HG02884 (cell line): ENCODE data around the gene ATG2A.

Experiments
- ATAC-seq: cut with Tn5 transposase; IDR thresholded peaks from one replicate; pipeline ENCODE4 v1.9.1; 2021; ENCODE audit warnings: mild to moderate bottlenecking, moderate library complexity; ENCODE audit not compliant: unreplicated experiment

Gene ATG2A

DNA sequence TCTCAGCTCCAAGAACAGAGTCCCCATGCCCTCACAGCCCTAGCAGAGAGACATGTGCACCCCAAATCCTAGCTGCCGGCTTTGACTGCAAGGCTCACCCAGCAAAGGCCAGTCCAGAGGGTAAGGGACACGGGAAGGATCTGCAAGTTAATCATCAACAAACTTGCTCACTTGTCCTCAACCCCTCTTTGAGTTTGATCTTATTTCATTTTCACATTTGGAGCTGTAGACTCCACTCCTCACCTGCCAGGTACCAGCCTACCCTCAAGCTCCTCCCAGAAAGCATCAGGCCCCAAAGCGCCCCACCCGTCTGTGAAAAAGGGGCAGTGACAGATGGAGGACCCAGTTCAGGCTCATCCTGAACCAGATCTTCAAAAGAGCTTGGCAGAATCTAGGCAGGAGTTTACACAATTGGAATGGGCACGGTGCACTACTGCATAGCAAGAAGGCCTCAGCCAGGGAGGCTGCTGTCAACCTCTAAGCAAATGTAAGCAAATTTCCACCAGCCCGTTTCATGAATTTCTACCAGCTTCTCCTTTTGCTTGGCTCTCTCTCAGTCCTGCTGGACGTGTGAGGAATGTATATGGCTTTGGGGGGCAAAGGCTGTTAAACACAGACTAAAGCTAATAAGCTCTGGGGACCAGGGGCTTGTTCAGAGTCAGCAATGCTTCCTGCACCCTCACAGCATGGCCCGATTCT lies 44.1 kb downstream of the ATG2A start:
- no peak for ATAC-seq

DNA sequence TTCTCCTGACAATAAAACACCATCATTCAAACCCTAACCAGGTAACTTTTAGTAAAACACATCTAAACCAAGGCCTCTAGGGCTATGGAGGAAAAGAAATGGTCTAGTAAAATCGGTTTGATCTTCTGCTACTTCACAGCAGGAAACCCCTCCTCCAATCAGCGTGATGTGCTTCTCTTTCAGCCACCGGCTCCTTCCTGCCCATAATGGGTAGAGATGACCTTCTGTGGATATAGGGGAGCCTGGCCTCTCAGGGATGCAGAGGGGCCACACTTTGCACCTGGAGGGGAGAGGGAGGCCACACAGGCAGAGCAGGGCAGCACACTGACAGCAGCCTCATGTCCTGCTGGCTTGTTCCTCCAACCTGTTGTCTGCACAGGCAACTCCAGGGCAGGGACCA lies 45.5 kb downstream of the ATG2A start:
- ATAC-seq = no peak

DNA sequence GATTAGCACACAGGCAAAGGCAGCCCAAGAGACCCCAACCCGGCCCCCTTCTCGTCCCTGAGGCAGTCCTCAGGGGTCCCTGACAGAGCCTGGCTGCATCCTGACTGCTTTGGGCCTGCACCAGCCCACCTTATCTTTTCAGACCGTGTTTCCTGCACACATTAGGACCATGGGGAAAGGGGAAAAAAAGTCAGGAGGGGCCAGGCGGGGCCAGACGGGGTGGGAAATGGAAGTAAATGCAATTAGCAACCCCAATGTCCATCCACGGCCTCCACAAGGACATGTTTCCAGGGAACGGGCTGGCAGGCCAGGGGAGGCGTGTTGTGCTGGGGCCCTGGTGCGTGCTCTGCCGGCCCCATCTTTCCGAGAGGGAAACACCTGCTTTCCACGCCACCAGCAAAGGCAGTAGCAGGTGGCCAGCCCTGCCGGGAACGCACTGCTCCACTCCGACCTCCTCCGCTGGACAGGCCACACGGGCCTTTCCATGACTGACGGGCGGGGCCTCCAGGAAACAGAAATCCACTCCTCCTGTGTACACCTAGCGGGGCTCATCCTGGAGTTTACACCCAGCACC lies 46.0 kb downstream of the ATG2A start:
- ATAC-seq = no peak

DNA sequence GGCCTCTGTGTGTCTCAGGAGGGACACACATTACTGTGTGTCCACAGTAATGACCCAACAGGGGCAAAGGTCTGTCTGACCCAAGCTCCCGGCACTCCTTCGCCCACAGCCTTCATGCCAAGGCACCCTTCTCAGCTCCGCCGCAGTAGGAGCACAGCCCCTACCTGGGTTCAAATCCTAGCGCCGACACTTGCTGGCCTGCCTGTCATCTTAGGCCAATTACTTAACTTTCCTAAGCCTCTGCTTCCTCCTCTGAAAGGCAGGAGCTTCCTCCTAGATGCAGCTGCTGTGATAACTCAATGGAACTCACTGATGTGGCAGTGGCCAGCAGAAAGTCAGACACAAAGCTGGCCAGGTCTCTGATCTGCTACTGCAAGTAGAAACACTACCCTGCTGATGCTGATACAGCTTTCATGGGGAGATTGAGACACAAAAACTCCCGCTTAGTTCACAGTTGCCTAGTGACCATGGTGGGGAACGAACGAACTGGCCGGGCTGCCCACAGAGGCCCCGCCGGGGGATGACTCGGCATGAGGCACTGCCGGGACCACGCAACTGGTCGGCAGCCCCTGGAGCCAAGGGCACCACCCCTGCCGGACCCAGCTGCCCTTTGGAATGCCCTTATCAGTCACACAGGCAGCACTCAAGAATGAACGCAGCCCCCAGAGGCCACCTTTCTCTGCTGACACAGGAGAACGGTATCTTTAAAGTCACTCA lies 46.7 kb downstream of the ATG2A start:
- no peak for ATAC-seq

DNA sequence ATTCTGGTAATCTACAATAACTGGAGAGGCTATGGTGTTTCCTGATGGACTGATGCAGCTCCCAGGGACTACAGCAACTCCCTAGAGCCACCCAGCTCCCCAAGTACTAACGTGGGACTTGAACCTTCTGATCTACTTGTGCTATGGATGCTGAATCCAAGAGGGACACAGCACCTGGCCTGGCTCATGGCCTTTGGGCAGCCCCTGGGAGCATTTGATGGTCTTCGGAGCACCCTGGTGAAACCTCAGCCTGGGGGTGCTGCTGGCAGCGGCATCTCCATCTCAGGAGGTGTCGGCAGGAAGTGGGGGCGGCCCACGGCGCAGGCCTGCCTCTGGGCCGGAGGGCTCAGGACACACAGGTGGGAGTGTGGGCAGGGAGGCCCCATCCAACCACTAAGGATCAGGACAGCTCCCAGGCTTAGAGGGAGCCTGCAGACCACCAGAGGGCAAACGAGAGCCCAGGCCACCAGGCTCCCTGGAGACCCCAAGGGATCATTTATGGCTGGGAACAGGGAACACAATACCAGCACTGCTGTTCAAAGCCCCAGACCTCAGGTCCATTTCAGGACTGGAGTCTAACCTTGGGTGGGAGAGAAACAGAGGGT lies 47.3 kb downstream of the ATG2A start:
- ATAC-seq = no peak

DNA sequence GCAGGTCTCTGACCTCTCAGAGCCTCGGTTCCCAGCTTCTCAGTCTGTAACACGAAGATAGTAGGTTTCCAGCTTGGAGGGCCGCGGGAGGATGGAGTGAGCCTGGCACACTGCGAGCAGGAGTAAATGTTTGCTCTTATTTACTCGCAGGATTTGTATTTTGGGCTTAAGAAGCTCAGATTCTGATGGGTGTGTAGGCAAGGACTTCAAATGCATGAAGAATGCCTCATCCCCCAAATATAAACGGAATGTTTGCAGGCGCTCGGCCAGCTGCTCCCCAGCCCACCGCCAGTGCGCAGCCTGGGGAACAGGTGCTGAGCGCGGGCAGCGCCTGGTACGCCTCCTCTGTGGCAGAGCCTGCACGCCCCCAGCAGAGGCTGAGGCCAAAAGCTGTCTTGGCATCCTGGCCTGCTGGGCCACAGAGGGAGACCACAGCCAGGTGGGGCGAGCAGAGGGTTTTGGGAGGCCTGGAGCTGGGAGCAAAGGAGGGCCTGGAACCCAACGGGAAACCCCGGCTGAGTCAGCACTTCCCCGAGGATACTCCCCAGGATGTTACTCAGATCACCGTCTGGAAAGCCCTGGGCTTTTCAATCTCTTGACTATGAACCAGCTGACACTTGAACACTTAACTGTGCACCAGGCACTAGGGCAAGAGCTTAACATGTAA lies 48.0 kb downstream of the ATG2A start:
- no peak for ATAC-seq

DNA sequence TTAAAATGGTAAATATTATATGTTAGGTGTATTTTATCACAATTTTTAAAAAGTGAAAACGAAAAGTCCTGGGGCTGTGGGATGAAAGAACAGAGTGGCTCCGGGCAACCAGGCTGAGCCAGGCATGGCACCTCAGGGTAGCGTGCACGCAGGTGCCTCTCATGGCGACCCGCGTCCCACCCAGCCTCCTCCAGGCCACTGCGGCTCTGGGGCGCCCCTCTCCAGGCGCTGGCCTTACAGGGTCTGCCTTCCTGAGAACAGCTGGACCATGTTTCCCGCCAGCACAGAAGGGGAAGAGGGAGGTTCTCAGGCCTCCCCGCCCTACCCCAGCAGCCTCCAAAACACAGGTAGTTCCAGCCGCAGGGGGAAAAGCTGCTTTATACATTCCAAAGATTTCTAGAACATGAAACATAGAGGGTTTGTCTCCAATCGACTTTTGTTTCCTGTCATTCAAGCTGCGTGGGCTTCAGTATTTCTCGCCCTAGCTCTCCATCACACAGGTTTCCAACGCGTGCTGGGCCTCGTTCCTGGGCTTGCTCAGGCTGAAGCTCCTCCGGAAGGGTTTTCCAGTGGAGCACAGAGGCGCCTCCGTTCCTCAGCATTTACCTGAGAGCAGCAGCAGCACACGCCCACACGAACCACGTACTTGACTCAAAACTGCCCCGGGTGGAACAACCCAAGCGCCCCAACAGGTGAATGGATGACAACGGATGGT lies 49.1 kb downstream of the ATG2A start:
- no peak for ATAC-seq

DNA sequence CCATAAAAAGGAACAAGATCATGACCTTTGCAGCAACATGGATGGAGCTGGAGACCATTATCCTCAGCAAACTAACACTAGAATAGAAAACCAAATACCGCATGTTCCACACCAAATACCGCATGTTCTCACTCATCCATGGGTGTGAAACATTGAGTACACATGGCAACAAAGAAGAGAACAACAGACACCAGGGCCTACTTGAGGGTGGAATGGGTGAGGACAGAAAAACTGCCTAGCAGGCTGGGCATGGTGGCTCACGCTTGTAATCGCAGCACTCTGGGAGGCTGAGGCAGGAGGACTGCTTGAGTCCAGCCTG lies 50.9 kb downstream of the ATG2A start:
- no peak for ATAC-seq

DNA sequence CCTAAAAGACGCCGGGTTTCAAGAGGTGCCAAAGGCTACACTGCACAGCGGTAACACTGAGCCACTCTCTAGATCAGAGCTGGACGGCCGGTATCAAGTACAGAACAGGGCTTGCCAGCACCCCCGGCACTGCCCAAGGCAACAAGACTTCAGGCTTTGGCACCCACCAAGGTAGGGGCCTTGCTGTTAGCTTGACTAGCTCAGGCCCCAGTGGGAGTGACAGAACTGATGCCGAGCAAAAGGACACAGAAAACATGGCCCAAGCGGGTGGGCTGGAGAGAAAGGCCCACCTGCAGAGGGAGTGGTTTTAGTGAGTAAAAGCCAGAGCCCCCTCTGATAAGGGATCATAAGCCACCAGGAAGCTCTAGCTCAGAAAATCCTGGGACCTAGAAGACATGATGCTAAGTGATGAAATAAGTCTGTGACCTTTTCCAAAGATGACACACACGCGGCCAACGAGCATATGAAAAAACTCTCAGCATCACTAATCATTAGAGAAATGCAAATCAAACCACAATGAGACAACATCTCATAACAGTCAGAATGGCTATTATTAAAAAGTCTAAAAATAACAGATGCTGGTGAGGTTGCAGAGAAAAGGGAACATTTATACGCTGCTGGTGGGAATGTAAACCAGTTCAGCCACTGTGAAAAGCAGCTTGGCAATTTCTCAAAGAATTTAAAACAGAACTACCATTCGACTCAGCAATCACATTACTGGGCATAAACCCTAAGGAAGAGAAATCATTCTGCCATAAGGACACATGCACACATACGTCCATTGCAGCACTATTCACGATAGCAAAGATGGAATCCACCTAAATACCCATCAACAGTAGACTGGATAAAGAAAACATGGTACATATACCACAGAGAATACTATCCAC lies 51.5 kb downstream of the ATG2A start:
- no peak for ATAC-seq

DNA sequence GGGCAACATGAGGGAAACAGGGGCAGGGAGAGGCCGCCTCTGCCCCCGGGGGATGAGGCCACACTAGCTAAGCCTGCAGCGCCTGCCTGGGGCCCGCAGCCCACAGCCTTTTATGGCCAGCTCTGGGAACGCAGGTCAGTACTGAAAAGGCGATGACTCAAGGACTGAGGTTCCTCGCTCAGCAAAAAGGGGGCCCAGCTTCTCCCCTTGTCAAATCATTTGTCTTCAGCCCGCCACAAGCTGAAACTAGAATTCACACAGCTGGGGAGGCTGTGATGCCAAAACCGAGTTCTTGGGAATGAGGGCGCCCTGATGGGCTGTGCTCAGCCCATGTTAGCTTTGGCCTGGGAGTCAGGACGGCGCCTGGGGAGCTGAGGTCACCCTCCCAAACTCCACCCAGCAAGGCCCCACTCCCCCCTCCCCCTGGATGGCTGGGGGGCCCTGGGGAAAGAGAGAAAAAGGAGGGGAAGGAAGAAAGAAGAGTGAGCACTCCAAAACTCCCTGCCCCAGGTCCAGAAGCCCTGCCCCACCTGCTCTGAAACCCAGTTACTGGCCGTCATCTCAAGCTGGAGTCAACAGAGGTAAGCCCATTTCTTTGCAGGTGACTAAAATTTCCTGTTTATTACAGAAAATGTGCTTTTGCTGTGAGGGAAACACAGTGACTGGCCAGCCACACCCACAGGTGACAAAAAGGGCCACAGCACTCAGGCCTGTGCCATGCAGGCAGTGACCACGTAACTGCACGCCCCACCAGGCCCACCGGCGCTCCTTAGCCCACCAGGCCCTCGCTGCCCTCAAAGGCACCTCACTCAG lies 52.3 kb downstream of the ATG2A start:
- ATAC-seq = no peak

DNA sequence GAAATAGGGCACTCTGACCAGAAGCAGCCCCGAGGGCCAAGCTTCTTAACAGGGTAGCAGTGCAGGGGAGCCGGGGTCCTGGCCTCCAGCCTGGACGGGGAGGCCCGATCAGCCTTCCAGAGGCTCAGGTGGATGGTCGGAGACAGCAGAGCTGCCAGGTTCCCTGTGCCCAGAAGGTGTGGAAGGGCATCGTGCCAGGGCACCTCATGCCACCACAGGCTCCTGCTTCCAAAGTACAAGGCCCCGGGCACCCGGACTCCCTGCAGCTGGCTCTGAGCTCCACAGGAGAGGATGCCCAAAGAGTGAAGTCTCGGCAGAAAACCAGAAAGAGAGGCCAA lies 52.9 kb downstream of the ATG2A start:
- ATAC-seq = no peak

DNA sequence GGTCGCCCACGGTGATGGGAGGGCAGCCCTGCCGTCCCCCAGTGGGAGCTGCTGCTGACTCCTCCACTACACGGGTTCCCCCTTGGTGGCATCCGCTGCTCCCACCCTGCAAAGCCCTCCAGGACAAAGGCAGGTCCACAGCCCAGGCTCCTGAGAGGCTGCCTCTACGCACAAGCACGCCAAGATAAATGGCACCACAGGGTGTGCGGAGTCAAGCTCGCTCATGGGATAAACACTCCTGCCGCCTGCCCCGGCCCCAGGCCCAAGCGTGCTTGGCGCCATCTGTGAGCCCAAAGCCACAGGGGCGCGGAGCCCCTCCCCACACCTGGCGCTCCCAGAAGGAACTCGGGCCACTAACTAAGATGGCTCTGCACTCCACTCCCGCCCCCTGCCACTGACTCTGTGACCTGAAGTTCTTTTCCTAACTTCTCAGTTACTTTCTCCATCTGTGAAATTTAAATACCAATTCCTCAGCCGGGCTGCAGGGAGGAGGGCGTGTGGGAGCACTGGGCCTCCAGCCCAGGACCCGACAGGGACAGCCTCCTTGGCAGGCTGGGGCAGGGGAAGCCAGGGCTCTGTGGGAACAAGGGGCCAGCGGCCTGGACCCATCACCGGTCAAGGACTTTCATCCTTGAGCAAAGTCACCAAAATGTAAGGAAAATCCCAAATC lies 53.5 kb downstream of the ATG2A start:
- ATAC-seq = no peak

DNA sequence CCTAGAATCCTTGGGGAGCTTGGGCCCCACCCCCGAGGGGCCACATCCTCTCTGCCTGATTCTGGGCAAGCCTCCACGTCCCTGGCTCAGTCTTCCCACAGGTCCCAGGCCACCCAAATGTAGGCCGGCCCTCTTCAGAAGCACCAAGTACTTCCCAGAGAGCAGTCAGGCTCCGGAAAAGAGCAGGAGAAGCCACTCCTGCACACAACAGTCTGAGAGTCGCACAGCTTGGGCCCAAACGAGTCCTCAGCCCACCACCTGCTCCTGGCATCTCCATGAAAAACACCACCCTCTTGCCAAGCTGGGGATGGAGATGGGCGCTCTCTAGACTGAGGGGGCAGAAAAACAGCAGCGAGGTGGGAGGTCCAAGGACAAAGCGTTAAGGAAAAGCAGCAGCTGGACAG lies 54.0 kb downstream of the ATG2A start:
- no peak for ATAC-seq

DNA sequence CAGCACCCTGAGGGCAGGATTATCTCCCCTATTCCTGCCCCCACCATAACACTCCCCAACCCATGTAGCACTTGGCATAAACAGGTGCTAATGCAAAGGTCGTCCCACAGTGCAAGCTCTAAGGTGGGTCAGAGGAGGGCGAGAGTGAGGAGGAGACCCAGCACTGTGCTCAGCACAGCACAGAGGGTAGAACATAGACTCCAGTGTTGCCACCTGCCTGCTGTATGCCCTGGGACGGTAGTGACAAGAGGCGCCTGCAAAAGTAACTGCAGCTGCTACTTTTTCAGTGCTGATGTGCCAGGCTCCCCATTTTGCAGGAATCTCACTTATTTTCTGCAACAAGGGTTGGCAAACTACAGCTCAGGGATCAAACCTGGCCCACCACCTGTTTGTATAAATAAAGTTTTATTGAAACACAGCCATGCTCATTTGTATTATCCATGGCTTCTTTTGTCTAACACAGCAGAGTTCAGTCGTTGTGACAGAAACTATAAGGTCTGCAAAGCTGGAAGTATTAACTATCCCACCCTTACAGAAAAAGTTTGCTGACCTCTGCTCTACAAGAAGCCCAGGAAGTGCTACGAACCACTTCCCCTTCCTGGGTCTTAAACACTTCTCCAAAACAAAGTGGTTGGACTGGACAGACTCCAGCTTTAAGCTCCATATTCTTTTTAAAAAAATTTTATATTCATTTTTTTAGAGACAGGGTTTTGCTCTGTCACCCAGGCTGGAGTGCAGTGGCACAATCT lies 55.6 kb downstream of the ATG2A start:
- no peak for ATAC-seq

DNA sequence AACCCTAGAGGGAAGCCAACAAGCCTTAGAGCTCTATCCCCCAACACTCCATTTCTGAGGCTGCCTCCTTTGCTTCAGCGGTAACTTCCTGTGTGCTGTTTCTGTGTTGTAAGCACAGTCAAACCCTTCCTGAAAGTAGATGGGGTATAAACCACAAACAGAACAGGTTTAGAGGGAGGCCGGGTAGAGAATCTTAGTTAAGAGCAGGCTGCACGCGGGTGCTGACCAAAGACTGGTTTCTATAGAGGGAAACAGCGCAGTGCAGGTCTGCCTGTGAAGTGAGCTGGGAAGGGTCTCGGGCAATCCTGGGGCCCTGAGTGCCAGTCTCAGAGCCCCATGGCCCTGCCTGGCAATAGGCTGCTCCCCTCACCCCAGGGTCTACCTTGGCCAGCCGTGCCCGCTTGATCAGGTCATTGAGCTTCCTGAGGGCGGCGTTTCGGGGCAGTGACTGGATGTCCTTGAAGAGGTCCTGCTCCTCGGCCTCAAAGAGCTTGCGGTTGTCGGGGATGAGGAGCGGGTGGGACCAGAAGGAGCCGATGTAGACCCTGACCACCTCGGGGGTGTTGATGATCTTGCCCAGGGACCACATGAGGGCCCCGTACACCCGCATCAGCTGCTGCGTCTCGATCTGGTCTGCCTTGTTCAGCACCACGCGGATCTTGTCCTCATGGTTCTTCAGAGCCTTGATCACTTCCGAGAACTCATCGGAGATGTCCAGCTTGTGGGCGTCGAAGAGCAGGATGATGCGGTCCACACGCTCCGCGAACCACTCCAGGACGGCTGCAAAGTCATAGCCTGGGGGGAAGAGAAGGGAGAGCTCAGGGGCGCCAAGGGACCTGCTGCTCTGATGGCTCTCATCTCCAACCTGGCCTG lies 57.2 kb downstream of the ATG2A start:
- ATAC-seq = peak; percentile 72

DNA sequence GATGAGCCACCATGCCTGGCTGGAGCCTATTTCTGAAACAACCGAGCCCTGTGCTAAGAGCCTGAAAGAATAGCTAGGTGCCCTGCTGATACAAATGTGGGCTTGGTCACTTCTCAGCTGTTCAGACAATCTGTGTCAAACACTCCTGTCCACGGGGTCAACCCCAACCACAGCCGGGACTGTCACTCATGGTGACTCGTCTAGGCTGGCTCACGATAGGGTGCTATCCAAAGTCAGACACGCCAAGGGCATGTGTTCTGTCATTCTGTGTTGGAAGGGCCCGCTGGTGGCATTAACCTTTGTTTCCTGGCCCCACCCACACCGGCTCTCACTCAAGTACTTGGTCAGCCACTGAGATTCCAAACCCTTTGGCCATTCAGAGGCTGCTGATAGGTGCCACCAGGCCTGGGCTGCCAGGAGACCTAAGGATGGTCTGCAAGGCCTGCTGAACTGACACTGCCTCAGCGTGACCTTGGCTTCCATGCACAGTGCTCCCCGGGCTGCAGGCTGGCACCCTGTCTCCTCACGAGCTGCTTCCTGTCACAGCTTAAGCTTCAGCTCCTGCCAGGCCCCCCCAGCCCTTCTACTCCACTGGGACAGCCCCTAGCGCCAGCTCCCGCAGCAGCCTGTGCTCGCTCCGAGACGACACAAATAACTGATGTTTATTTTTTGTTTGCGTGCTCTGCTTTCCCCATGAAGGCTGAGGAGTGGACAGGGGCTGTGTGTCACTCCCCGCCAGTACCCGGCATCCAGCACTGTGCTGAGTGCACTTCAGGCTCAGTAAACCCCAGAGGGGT lies 58.3 kb downstream of the ATG2A start:
- peak; percentile 14 for ATAC-seq
